Stimulated activated CD8-positive, alpha-beta memory T cell treated with anti-CD3 and anti-CD28 coated beads, Interleukin-2, amount 100 ng/mL, for 1 hour (primary cell): Measurements from ENCODE around the gene P4HA2.

Experiments used
- DNase-seq, 2 donors: peaks; one replicate each; pipeline ENCODE4 v3.0.0-alpha.2; 2020; ENCODE audit warnings: low read depth in 2 of 2

The P4HA2 gene

DNA sequence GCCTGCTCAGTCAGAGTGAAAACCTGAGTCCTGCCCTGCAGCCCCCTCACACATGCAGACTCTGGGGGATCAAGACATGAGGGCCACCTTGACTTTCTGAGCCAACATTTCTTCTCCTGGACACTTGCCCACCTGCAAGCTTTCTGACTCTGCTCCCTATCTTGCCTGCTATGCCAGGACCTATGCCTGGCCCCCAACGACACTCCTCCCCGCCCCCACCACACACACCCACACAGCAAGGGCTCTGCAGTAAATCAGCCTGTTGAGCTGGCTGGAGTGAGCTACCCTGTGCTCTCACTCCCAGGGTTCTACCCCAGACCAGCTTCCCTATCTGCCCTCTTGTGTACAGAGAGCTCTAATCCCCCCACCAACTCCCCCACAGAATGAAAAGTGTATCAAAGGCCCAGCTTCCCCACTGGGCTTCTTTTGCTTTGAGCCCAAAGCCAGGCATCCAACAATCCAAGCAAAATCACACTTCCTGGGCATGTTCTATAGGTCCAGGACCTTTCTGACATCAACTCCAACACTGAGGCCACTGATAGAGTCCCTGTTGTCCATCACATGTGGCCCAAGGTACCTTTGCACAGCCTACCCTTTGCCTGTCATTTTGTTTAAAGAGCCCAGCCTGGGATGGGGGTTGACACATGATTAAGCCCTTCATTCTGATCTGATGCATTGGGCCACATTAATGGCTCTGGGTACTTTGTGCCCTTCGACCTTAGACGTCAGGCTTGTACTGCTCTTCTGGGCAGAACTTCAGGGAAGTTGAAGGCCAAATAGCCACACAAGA lies 37.1 kb upstream of the P4HA2 start:
- no peak for DNase-seq

- no peak for DNase-seq
These were observed 36.1 kb upstream of the P4HA2 start for GRCh38 chr5:132263548-132264261.

DNA sequence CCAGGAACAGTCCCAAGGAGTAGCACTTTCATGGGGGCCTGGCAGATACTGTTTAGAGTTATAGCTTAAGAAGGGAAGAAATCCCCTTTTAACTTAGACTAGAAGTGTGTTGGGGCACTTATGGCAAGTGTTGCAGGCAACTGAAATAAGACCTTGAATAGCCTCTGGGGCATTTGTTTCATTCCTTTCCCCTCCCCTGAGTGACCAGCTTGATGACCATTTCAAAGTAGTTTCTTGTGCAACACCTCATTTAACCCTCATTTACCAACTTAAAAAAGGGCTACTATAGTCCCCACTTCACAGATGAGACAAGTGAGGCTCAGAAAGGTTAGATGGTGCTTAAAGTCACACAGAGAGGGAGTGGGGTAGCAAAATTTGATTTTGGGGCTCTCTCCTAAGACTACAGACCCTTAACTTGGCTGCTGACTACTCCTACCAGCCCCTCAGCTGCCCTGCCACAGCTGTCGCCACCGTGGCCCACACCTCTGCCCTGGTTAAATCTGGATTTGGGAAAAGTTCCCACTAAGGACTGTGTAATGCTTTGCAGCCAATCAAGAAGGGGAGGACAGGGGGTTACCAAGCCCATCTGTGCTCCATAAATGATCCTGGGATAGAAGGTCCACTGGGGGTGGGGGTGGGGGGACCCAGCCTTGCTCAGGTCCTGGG lies 35.4 kb upstream of the P4HA2 start:
- no peak for DNase-seq

- no peak for DNase-seq
These were observed 34.5 kb upstream of the P4HA2 start for GRCh38 chr5:132261881-132262845.

DNA sequence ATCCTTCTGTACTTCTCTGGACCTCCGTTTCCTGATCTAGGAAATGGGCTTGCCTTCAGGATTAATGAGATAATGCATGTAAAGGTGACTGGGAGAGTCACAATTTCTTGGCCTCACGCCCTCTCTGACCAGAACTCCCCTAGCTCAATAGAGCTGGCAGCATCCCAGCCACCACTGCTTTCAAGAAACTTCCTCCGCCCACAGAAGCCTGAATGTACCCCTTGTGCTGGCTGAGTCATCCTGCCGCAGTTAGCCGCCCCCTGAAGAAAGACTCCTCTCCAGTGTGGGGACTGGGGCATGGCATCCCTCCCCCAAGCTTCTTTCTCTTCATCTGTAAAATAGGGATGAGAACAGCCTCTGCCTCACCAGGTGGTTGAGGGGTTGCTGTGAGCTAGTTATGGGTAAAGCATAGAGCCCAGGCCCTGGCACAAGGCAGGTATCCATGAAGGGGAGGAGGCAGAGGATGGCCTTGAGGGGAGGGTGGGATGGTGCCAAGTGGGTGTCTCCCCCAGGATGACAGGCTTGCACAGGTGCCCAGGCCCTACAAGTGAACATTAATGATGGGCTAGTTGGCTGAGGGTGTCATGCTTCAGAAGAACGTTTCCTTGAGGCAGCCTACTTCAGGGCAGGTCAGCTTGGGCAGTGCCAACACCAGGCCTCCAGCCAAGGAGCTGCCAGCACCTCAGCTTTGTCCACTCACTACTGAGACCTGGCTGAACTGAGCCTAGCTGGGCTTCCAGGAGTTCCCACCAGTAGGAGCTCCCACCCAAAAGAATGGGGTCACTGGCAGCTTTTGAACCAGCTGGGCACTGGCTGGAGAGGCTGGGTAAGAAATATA lies 33.3 kb upstream of the P4HA2 start:
- no peak for DNase-seq

GRCh38 chr5:132260051-132260450 lies 32.4 kb upstream of the P4HA2 start:
- no peak for DNase-seq

DNA sequence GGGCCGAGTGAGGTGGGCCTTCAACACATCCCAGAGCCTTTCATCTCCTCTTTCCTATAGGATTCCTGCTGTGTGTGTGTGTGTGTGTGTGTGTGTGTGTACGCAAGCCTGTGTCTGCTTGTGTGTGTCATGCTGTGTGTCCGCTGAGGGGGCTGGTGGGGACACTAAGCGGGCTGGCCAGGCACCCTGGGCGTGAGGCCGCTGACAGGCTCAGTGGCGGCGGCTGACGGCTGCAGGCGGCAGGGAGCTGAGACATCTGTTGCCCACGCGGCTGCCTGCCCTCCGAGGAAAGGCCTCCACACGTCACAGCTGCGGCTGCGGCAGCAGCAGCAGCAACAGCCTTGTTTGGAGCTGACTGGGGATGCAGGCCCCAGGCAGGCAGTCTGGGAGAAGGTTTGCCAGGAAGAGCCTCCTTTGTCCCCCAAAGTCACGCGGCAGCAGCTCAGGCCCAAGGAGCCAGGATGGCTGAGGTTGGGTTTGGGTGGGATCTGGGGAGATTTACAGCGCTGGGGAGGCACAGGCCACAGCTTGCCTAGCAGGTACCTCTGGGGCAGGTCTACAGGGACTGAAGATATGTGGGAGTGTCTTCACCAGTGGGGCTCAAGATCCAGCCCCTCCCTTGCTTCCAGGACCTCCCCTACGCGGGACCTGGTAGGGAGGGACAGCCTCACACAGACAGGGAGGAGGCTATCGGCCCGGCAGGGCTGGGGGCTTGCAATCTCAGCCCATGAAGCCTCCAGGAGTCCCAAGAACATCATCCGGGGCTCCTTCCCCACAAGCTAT lies 31.6 kb upstream of the P4HA2 start:
- no peak for DNase-seq

GRCh38 chr5:132258102-132259068 lies 30.7 kb upstream of the P4HA2 start:
- DNase-seq: no peak

- no peak for DNase-seq
These were observed 29.8 kb upstream of the P4HA2 start, which contains the start of gene PDLIM4 for GRCh38 chr5:132257131-132258101. Gene PDLIM4 (plus strand): TSS chr5:132257696. CDS start chr5:132257735, 39 bp downstream.

GRCh38 chr5:132256783-132257130 lies 29.1 kb upstream of the P4HA2 start:
- no peak for DNase-seq

DNA sequence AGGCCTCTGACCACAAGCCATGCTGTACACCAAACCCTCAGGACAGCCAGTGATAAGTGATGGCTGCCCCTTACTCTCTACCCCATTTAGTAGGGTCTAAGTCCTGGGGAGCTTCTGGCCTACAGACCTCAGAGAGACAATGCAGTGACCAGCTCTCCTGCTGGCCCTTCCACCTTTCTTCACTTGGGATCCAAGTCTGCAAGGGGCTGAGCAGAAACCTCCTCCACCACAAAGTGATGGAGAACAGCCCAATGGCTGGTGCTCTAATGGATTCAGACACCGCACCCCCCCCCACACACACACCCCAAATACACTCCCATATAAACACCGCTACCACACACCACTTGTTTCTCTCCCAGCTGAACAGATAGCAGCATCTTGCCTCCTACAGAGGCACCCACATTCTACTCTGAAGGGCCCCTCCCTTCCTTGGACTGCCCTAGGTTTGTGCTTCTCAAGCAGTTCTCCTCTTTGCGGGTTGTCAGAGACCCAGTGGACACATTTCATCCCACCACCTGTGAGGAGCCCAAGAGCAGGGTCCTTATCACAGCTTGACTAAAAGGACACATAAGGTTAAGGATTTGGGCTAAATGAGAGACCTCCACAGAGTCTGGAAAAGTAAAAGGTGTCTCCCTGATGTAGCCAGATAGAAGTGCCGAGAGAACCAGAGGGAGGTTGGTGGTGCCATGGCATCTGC lies 28.6 kb upstream of the P4HA2 start:
- DNase-seq: no peak

GRCh38 chr5:132254321-132254977 lies 26.8 kb upstream of the P4HA2 start:
- no peak for DNase-seq

- DNase-seq: no peak
These were observed 26.0 kb upstream of the P4HA2 start for GRCh38 chr5:132253452-132254320.

GRCh38 chr5:132253008-132253441 lies 25.4 kb upstream of the P4HA2 start:
- no peak for DNase-seq

- no peak for DNase-seq
These were observed 23.6 kb upstream of the P4HA2 start for GRCh38 chr5:132251220-132251725.
